Measurements from ENCODE around the gene IL1B. TPM values are rescaled to one million over a fixed set of nuclear protein-coding genes. Genes with fewer than 3 reads are reported as not detected.

The IL1B gene
- total and polyA plus RNA-seq, 2 of the 8 experiments (the other 6 are each of a cell fraction or from before 2014, with no cell fraction given): not detected

- no peak overlapping the region for H2BK120ac ChIP-seq (replicated peaks; ENCODE audit: low read depth, low read length)
- no peak overlapping the region for H3K27ac ChIP-seq (ENCODE audit: low read depth, low read length)
- no peak overlapping the region for H3K23ac ChIP-seq (ENCODE audit: insufficient read length)
- no peaks in the 10 kb centered on the region for H4K20me1 ChIP-seq (replicated peaks in 1 of 2; ENCODE audit: control insufficient read depth in 1 of 2, insufficient read depth in 2 of 2, low read length in 2 of 2)
- H2BK12ac ChIP-seq (ENCODE audit: low read depth, low read length): no peak overlapping the region
- no peak overlapping the region for H2BK15ac ChIP-seq (ENCODE audit: low read length)
- no peak overlapping the region for H3K4me2 ChIP-seq (ENCODE audit: insufficient read depth in 1 of 2, low read depth in 2 of 2, low read length in 2 of 2)
- no peak overlapping the region for H3K56ac ChIP-seq (replicated peaks; ENCODE audit: insufficient read length, low read depth, low read length)
- H4K5ac ChIP-seq (ENCODE audit: insufficient read length, low read depth, low read length): no peak overlapping the region
- no peaks in the 10 kb centered on the region for H3K23me2 ChIP-seq (ENCODE audit: low read depth, low read length)
- no peak for DNase-seq (ENCODE audit: low read depth in 1 of 2, low spot score in 2 of 2)
- H3K4me1 ChIP-seq (replicated peaks in 1 of 4; ENCODE audit: control insufficient read depth in 3 of 4, insufficient read depth in 4 of 4, low read length in 3 of 4): peaks cover 0 to 4% (median 3%) of the 10 kb centered on the region in 4 experiments; a peak in 2 of 7 replicates
- no peaks in the 10 kb centered on the region for H3K79me1 ChIP-seq (ENCODE audit: low read depth, low read length)
- H3K18ac ChIP-seq (ENCODE audit: extremely low read depth, low read length): no peak overlapping the region
- H2AK5ac ChIP-seq (ENCODE audit: low read depth, low read length): no peak overlapping the region
- H3K4ac ChIP-seq (replicated peaks; ENCODE audit: insufficient read length, low read depth, low read length): no peak overlapping the region
- no peaks in the 10 kb centered on the region for H3K79me2 ChIP-seq (ENCODE audit: control insufficient read depth in 1 of 2, insufficient read depth in 2 of 2, low read length in 2 of 2)
- ChIA-PET POLR2A (ENCODE audit: partially characterized antibody) (interaction anchor here (1.5 kb wide), 1 partner anchor 14 kb away, joined by 3 read pairs; no protein-coding TSS in a partner anchor), CTCF (ENCODE audit: partially characterized antibody) (interaction anchor here (0.5 to 2.7 kb wide), 7 partner anchors 15 to 152 kb away, joined by 3 to 6 read pairs (median 4); no protein-coding TSS in a partner anchor)
- no peak overlapping the region for H2BK20ac ChIP-seq (ENCODE audit: low read length)
- H3K36me3 ChIP-seq (ENCODE audit: control insufficient read depth in 2 of 4, insufficient read depth in 4 of 4, low read length in 3 of 4): no peaks in the 10 kb centered on the region
- H4K8ac ChIP-seq (ENCODE audit: extremely low read depth, insufficient read depth, low read length): no peak overlapping the region
- H3K9me3 ChIP-seq (ENCODE audit: insufficient read depth in 2 of 2, low read depth in 1 of 2, low read length in 1 of 2): no peaks in the 10 kb centered on the region
- no peak for FAIRE-seq
- no peak overlapping the region for H2AFZ ChIP-seq (ENCODE audit: low read length)
- no peak overlapping the region for H4K91ac ChIP-seq (replicated peaks; ENCODE audit: insufficient read length, low read length)
- no peak overlapping the region for H3K14ac ChIP-seq (ENCODE audit: insufficient read length)
- H3K9ac ChIP-seq (replicated peaks in 1 of 4; ENCODE audit: extremely low read depth in 1 of 4, low read depth in 3 of 4, low read length in 3 of 4): no peak overlapping the region
- H3K27me3 ChIP-seq (replicated peaks in 1 of 4; ENCODE audit: control insufficient read depth in 3 of 4, extremely low read depth in 1 of 4, insufficient read depth in 3 of 4, low read length in 3 of 4): no peaks in the 10 kb centered on the region
- 100% methylated on average over 1 of the region's 1 CpG; no CpG with 5 or more reads in 1 of the 2 experiments for WGBS, 2 experiments (ENCODE audit: extremely low coverage in 1 of 2, insufficient coverage in 1 of 2, insufficient read length in 1 of 2, insufficient replicate concordance in 2 of 2, low coverage in 1 of 2, low lambda C conversion rate in 2 of 2, missing lambda C conversion rate in 1 of 2)
- H3K4me3 ChIP-seq (ENCODE audit: extremely low read depth in 1 of 4, insufficient read depth in 2 of 4, low read depth in 3 of 4, low read length in 4 of 4): no peak overlapping the region
- no peak overlapping the region for H2BK5ac ChIP-seq (ENCODE audit: low read depth, low read length)
- TF ChIP-seq SIX5 (IDR thresholded peaks at IDR 0.05; ENCODE audit: low read depth, low read length) (no peak), ASH2L (IDR thresholded peaks at IDR 0.05; ENCODE audit: low read length) (no peak), SAP30 (IDR thresholded peaks at IDR 0.05; ENCODE audit: insufficient read depth, insufficient replicate concordance, low read length) (no peak), GTF2F1 (IDR thresholded peaks at IDR 0.05; ENCODE audit: borderline replicate concordance, low read depth, low read length) (no peak), POU5F1 (IDR thresholded peaks at IDR 0.05; ENCODE audit: low read depth, low read length) (no peak), EP300 (IDR thresholded peaks at IDR 0.05; ENCODE audit: borderline replicate concordance in 1 of 2, low read depth in 2 of 2, low read length in 2 of 2) (no peak)
- TF ChIP-seq, protein P1, sequence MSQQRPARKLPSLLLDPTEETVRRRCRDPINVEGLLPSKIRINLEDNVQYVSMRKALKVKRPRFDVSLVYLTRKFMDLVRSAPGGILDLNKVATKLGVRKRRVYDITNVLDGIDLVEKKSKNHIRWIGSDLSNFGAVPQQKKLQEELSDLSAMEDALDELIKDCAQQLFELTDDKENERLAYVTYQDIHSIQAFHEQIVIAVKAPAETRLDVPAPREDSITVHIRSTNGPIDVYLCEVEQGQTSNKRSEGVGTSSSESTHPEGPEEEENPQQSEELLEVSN (IDR thresholded peaks at IDR 0.05): no peak
- TF ChIP-seq, protein P2, sequence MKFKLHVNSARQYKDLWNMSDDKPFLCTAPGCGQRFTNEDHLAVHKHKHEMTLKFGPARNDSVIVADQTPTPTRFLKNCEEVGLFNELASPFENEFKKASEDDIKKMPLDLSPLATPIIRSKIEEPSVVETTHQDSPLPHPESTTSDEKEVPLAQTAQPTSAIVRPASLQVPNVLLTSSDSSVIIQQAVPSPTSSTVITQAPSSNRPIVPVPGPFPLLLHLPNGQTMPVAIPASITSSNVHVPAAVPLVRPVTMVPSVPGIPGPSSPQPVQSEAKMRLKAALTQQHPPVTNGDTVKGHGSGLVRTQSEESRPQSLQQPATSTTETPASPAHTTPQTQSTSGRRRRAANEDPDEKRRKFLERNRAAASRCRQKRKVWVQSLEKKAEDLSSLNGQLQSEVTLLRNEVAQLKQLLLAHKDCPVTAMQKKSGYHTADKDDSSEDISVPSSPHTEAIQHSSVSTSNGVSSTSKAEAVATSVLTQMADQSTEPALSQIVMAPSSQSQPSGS (IDR thresholded peaks at IDR 0.05; ENCODE audit: low read length): no peak
- TF ChIP-seq, protein P3, sequence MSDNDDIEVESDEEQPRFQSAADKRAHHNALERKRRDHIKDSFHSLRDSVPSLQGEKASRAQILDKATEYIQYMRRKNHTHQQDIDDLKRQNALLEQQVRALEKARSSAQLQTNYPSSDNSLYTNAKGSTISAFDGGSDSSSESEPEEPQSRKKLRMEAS (IDR thresholded peaks at IDR 0.05): no peak
Observed at GRCh38 chr2:112834396-112835037, 2.1 kb downstream of the IL1B start.

Data from H1 (cell line).